GM18520 (cell line): ENCODE data around the gene OBI1.

Experiments used
- ATAC-seq: cut with Tn5 transposase; IDR thresholded peaks from one replicate; pipeline ENCODE4 v1.9.1; 2021; ENCODE audit not compliant: unreplicated experiment

Gene OBI1

DNA sequence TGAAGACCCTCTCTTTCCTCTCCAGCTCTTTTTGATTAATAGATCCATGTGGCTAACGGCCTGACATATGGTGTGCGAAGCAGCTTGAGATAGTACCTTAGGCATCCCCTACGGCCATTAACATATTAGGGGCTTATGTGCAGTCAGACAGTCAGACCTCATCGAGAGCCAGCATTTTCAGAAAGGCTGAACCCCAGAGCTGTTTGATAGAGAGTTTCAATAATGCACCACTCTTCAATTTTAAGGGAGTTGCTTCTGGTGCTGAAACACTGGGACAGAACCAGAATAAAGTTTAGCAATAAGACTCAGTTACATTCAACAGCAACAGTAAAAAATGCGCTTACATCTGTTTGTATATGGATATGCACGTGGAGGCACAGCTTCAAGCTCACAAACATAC, 66.4 kb downstream of the OBI1 start:
- no peak for ATAC-seq

DNA sequence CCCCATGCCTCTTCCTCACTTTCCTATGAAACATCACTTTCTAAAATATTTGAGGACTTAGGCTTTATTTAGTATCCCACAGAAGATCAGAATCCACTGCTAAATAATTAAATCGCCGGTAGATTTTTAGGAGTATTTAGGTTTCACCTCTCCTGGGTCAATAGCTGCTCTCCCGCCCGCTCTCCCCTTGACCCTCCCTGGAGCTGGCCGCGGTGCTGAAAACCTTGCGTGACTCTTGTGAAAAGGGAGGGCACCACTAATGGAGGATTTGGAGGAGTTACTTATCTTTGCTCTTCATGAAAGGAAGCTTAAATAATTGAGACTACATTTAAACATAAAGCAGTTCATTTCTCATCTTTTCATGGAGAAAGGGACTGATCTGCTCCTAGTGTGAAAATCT, 69.7 kb downstream of the OBI1 start:
- ATAC-seq: no peak

DNA sequence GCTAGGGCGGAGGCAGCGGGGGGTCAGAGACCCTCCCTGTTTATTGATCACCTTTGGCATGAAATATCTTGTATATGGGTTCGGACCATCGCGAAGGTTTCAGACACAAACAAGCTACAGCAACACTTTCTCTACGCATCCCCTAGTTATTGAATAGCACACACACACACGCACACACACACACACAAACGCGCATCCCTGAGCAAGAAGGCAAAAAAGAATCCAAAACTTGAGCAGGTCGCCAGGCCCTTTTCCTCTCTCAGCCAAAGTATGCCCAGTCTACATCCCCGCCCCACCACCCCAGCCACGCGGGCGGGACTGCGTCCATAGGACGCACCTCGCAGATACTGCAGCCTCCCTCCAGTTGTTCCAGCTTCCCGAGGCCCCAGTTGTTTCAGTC, 71.6 kb downstream of the OBI1 start:
- ATAC-seq: no peak

DNA sequence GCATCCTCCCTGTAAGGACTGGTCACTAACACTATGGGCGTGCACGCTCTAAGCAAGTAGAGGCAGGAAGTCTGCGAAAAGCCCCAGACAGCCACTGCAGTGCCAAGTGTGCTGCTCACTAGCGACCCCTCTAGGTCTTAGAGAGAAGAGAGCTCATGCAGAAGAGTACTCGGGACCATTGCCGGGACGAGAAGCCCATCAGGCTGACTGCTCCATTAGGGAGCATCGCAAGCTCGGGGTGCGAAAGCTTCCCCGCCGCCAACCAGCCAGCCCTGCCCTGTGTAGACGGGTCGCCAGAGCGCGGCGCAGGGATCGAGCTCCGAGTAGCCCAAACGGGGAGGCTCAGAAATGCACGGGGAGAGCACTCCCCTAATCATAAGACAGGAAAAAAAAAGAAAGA, 72.2 kb downstream of the OBI1 start:
- no peak for ATAC-seq

DNA sequence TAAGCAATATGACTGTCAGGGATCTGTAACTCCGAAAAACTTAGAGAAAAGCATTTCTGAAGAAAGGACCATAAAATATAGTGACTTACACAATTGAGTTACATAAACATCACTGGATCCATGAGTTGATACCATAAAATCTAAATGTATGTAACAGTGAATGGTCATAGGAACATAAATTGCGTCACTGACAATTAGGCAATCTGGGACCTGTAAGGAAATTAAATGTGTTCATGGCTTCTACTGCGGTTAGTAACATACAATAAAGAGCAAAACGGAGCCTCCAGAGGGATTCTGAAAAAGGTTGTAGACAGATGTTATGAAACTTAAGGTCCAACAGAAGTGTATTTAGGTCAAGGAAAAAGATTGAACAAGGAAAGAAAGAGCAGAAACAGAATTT, 82.7 kb downstream of the OBI1 start:
- no peak for ATAC-seq

DNA sequence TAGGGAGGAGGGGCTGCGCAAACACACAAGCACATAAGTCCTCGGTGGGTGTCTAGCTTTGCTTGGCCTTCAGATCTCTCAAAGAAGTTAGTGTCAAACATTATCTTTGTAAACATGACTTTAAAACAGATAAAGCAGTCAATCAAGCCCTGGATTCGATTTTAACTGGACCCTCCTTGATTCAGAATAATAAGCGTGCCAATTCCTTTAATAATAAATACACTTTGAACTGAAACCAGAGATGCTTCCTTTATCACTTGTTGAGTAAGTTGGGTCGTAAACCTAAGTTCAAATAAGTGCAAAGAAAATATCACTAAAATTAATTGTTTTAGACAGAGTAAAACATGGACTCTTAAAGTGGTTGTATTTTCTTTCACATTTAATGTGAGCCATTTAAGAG, 86.5 kb downstream of the OBI1 start:
- no peak for ATAC-seq

DNA sequence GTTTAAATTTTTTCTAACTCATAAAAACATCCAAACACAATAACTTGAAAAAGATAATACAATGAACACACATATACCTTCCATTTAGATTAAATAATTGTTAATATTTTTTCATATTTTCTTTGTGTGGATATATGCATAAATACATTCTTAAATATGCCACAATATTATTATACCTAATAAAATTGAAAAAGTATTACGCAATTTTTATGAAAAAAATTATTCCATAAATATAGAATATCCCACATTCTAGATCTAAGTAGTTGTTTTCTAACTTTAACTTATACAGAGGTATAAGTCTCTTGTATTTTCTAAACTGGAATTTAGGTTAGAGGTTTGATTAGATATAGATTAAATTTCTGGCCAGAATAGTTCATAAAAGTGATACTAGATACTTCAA, 89.9 kb downstream of the OBI1 start:
- ATAC-seq: no peak

DNA sequence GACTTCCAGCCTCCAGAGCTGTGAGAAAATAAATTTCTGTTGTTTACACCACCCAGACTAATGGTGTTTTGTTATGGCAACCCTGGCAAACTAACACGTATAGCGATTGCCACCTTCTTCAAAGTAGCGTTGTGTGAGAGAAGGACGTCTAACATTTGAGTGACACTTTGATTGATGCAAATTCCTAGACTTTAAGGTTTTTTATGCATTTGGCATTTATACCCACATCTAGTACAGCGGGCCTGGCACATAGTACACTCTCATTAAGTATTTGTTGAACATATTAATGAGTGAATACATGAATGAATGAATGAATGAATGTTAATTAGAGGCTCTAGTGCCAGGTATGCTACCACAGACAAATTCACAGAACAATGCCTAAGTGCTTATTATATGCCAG, 92.3 kb downstream of the OBI1 start:
- ATAC-seq: no peak
